Keratinocyte (primary cell): ENCODE results near the gene CSTF1.

Experiments used
- CTCF ChIP-seq, 3 experiments: IDR thresholded peaks in 1 of 3; conservative IDR thresholded peaks in 1 of 3; optimal IDR thresholded peaks in 1 of 3; 2 replicates in 2 of 3; 3 replicates in 1 of 3; pipeline versions ENCODE3 to v1.5.1; 2011; ENCODE audit warnings: low read length in 3 of 3, mild to moderate bottlenecking in 3 of 3, moderate library complexity in 2 of 3, control low read depth in 1 of 3, inconsistent platforms in 1 of 3; ENCODE audit not compliant: insufficient read depth in 2 of 3; ENCODE audit errors: extremely low read depth in 1 of 3
- EZH2 ChIP-seq: IDR thresholded peaks from one replicate; pipeline ENCODE4 v1.6.1; 2012; ENCODE audit warnings: inconsistent platforms, mild to moderate bottlenecking, low read length, moderate library complexity

GRCh38 chr20:56433221-56433879 is 40.9 kb downstream of the CSTF1 start:
- TF ChIP-seq CTCF (optimal IDR thresholded peaks at IDR 0.05 in 1 of 3, IDR thresholded peaks at IDR 0.05 in 1 of 3, conservative IDR thresholded peaks at IDR 0.05 in 1 of 3; ENCODE audit: extremely low read depth in 1 of 3, insufficient read depth in 2 of 3, low read length in 3 of 3), result no peak
- TF ChIP-seq EZH2, result no peak
